Activated naive CD4-positive, alpha-beta T cell treated with anti-CD3 and anti-CD28 coated beads, Interleukin-2, amount 10 ng/mL, durations not matched to agents 7 days and 5 days (primary cell): ENCODE measurements around the gene SOCS3.
A peak's percentile ranks its signal among the peaks of the same experiment; 100 is the strongest.

ENCODE experiments used
- CTCF ChIA-PET: fragments of 350-600 bp; sonication (Branson Sonifier 250); formaldehyde crosslinking; loops from one replicate; lab custom pipeline; 2021; ENCODE audit warnings: antibody characterized with exemption; lab: Charles Lee
- DNase-seq: peaks from one replicate; pipeline ENCODE4 v3.0.0-alpha.2; 2020
- H3K27ac Mint-ChIP-seq: one replicate; pipeline ENCODE4 v1.8.0; 2021; ENCODE audit warnings: mild to moderate bottlenecking, moderate library complexity, mixed read lengths
- H3K27me3 Mint-ChIP-seq: one replicate; pipeline ENCODE4 v1.8.0; 2021; ENCODE audit warnings: mild to moderate bottlenecking, mixed read lengths
- H3K36me3 Mint-ChIP-seq: one replicate; pipeline ENCODE4 v1.8.0; 2021; ENCODE audit warnings: mixed read lengths
- H3K4me1 Mint-ChIP-seq: one replicate; pipeline ENCODE4 v1.8.0; 2021; ENCODE audit warnings: mixed read lengths
- H3K4me3 Mint-ChIP-seq: one replicate; pipeline ENCODE4 v1.8.0; 2021; ENCODE audit warnings: mild to moderate bottlenecking, moderate library complexity, mixed read lengths
- H3K9me3 Mint-ChIP-seq: one replicate; pipeline ENCODE4 v1.8.0; 2021; ENCODE audit warnings: mixed read lengths

SOCS3 gene

DNA sequence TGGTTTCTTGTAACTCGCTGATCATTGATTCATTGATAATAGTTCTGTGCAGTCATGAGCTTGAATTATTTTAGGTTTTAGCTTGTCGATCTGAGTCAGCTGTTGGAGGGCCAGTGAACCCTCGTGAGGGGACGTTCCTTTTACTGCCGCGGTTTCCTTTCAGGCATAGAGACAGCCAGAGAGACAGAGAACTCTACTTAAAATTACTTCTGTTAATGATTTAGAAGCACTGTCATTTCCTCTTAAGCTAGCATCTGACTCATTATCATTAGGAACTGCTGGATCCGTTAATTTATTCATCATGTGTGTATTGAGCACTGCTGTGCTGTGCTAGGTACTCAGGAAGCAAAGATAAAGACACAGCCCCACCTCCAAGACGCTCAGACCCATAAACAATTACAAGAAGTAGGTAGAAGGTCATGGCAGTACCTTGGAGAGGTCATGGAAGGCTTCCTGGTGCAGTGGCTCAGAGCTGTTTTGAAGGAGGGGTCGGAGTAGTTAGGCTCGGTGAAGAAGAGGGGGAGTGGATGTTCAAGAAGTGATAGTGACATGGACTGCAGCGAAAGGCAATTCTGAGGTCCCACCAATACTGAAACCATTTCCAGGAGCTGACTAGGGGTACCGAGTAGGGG lies 21.8 kb upstream of the SOCS3 start:
- peak; percentile 61 for DNase-seq
- no peaks in the 10 kb centered on the region for H3K27me3 Mint-ChIP-seq
- peak overlapping the region; percentile 65 for H3K4me3 Mint-ChIP-seq
- no peaks in the 10 kb centered on the region for H3K9me3 Mint-ChIP-seq
- H3K36me3 Mint-ChIP-seq: peaks cover 36% of the 10 kb centered on the region
- H3K27ac Mint-ChIP-seq: peak overlapping the region; percentile 85
- peaks cover 80% of the 10 kb centered on the region for H3K4me1 Mint-ChIP-seq
- CTCF ChIA-PET: interaction anchor here (0.7 to 1.8 kb wide), 6 partner anchors 18 to 264 kb away, joined by 3 to 5 read pairs (median 3); no protein-coding TSS in a partner anchor

GRCh38 chr17:78380370-78380769 lies 20.5 kb upstream of the SOCS3 start:
- no peaks in the 10 kb centered on the region for H3K27me3 Mint-ChIP-seq
- peak overlapping the region; percentile 93 for H3K4me3 Mint-ChIP-seq
- H3K36me3 Mint-ChIP-seq: peaks cover 30% of the 10 kb centered on the region
- DNase-seq: no peak
- H3K27ac Mint-ChIP-seq: peak overlapping the region; percentile 85
- CTCF ChIA-PET: interaction anchor here (0.7 to 0.8 kb wide), 2 partner anchors 15 to 122 kb away, joined by 3 read pairs; no protein-coding TSS in a partner anchor
- H3K4me1 Mint-ChIP-seq: peaks cover 66% of the 10 kb centered on the region
- H3K9me3 Mint-ChIP-seq: no peaks in the 10 kb centered on the region

- Mint-ChIP-seq H3K36me3 (peaks cover 24% of the 10 kb centered on the region), H3K4me1 (peaks cover 54% of the 10 kb centered on the region), H3K4me3 (peak overlapping the region; percentile 93), H3K27ac (peak overlapping the region; percentile 87), H3K27me3 (peaks cover 11% of the 10 kb centered on the region), H3K9me3 (no peaks in the 10 kb centered on the region)
- CTCF ChIA-PET: interaction anchor here (1.1 to 3.2 kb wide), 4 partner anchors 9 to 43 kb away, joined by 3 to 10 read pairs (median 4); partner anchors contain the start of gene SOCS3
- no peak for DNase-seq
These were observed 19.2 kb upstream of the SOCS3 start for GRCh38 chr17:78379131-78379491.

GRCh38 chr17:78378225-78379130 lies 18.6 kb upstream of the SOCS3 start, which contains the start of gene PGS1:
PGS1 (plus strand) TSS chr17:78378649; CDS start chr17:78378666, 17 bp downstream.
- peaks cover 47% of the 10 kb centered on the region for H3K4me1 Mint-ChIP-seq
- no peaks in the 10 kb centered on the region for H3K9me3 Mint-ChIP-seq
- H3K27me3 Mint-ChIP-seq: peaks cover 12% of the 10 kb centered on the region
- CTCF ChIA-PET: interaction anchor here (1.1 to 3.2 kb wide), 5 partner anchors 10 to 44 kb away, joined by 3 to 10 read pairs (median 4); partner anchors contain the start of gene SOCS3
- DNase-seq: peak; percentile 89
- peak within 1 kb of the TSS; percentile 93 for H3K4me3 Mint-ChIP-seq
- H3K36me3 Mint-ChIP-seq: peaks cover 24% of the 10 kb centered on the region
- H3K27ac Mint-ChIP-seq: peak within 1 kb of the TSS; percentile 87

- Mint-ChIP-seq H3K9me3 (no peaks in the 10 kb centered on the region), H3K36me3 (peaks cover 24% of the 10 kb centered on the region), H3K27ac (peak overlapping the region; percentile 75), H3K4me3 (peak overlapping the region; percentile 93), H3K4me1 (peaks cover 41% of the 10 kb centered on the region), H3K27me3 (peaks cover 13% of the 10 kb centered on the region)
- DNase-seq: no peak
- CTCF ChIA-PET: interaction anchor here (1.1 to 3.2 kb wide), 5 partner anchors 13 to 44 kb away, joined by 3 to 10 read pairs (median 5); partner anchors contain the start of gene SOCS3
These were observed 18.0 kb upstream of the SOCS3 start for GRCh38 chr17:78377858-78378224.

DNA sequence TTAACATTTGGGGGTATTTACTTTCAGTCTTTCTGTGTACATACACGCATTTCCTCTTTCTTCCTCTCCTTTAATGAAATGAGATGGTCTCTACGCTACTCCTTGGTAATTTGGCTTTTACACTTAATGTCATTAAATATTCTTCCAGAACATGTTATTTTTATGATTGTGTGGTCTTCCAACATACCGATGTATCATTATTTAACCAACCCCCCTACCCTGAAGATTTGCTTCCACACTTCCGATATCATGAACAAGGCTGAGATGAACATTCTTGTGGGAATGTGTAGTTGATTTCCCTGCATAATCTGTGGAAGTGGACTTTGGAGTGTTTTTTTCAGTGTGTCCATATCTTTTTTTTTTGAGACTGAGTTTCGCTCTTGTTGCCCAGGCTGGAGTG lies 16.3 kb upstream of the SOCS3 start:
- CTCF ChIA-PET: interaction anchor here (1.5 to 3.2 kb wide), 2 partner anchors 15 to 45 kb away, joined by 5 to 10 read pairs; partner anchors contain the start of gene SOCS3
- Mint-ChIP-seq H3K4me1 (peaks cover 26% of the 10 kb centered on the region), H3K27ac (no peak overlapping the region), H3K27me3 (peaks cover 19% of the 10 kb centered on the region), H3K4me3 (no peak overlapping the region), H3K36me3 (peaks cover 13% of the 10 kb centered on the region), H3K9me3 (no peaks in the 10 kb centered on the region)
- DNase-seq: no peak

DNA sequence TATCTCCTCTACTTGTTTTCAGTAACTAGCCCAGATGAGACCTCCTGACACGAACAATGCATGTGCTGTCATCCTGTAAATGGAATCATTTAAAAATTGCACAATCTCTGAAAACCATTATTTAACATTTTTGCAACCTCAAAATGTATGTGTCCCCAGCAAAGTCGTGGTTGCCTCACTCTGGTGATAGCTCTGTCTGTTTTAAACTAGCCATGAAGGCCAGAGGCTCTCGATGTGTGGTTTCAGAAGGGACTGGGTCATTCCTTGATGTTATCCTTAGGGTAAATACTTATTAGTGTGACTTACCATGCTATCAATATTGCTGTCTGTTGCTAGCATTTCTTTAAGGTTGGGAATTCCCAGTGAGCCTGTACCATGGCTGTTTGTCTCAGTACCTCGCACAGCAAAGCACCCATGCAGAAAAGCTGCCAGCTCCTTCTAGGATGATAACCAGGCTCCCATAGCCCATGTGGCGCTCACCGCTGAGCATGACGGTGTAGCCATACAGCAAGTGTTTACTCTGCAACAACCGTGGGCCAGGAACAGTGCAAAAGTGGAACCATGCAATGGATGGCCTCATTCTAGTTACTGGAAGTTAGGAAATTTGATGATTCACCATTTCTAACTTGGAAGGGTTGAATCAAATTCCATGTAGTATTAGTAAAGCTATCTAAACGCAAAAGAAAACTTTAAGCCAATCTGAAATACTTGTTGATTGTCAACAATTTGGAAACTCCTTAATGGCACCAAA lies 15.7 kb upstream of the SOCS3 start:
- no peak overlapping the region for H3K27ac Mint-ChIP-seq
- H3K36me3 Mint-ChIP-seq: peaks cover 11% of the 10 kb centered on the region
- H3K4me3 Mint-ChIP-seq: no peak overlapping the region
- H3K9me3 Mint-ChIP-seq: no peaks in the 10 kb centered on the region
- no peak for DNase-seq
- CTCF ChIA-PET: interaction anchor here (3.2 kb wide), 1 partner anchor 15 kb away, joined by 10 read pairs; the partner anchor contains the start of gene SOCS3
- H3K4me1 Mint-ChIP-seq: peaks cover 20% of the 10 kb centered on the region
- peaks cover 23% of the 10 kb centered on the region for H3K27me3 Mint-ChIP-seq

DNA sequence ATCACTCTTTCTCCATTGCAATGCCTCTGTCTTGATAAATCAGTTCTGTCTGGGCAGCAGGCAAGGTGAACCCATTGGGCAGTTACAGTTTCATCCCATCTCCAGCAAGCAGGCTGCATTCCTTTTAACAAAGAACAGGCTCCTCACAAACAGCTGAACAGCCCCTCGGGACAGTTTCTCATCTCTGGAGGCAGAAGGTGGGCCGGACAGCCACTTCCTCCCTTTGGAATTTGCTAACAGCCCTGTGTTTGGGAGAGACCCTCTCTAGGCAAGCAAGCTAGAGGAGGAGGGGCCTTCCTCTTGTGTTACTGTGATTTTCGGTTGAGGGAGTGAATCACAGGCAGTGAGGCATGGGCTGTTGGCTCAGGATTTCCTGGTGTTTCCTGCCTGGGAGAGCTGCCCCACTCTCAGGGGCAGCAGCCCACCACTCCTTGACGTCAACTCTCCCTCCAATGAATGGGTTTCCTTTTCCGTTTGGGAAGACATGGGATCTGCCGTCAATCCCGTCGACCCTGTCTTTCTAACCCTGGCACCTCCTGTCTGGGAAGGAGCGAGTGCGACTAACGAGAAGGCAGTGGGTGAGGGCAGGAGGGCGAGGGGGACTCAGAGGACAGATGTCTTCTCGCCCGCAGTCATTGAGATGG lies 14.9 kb upstream of the SOCS3 start:
- Mint-ChIP-seq H3K4me3 (no peak overlapping the region), H3K27ac (no peak overlapping the region), H3K27me3 (peaks cover 32% of the 10 kb centered on the region), H3K9me3 (no peaks in the 10 kb centered on the region), H3K36me3 (peaks cover 6% of the 10 kb centered on the region), H3K4me1 (peaks cover 13% of the 10 kb centered on the region)
- DNase-seq: no peak
- CTCF ChIA-PET: interaction anchor here (1.0 kb wide), 1 partner anchor 10 kb away, joined by 4 read pairs; no protein-coding TSS in a partner anchor

- peaks cover 4% of the 10 kb centered on the region for H3K36me3 Mint-ChIP-seq
- no peaks in the 10 kb centered on the region for H3K9me3 Mint-ChIP-seq
- DNase-seq: no peak
- peaks cover 35% of the 10 kb centered on the region for H3K27me3 Mint-ChIP-seq
- H3K4me1 Mint-ChIP-seq: peaks cover 9% of the 10 kb centered on the region
- no peak overlapping the region for H3K4me3 Mint-ChIP-seq
- H3K27ac Mint-ChIP-seq: no peak overlapping the region
- CTCF ChIA-PET: interaction anchor here (1.0 kb wide), 1 partner anchor 10 kb away, joined by 4 read pairs; no protein-coding TSS in a partner anchor
These were observed 14.3 kb upstream of the SOCS3 start for GRCh38 chr17:78374189-78374588.

- CTCF ChIA-PET: interaction anchor here (0.9 to 4.8 kb wide), 3 partner anchors 11 to 49 kb away, joined by 3 to 22 read pairs (median 5); no protein-coding TSS in a partner anchor
- no peaks in the 10 kb centered on the region for H3K36me3 Mint-ChIP-seq
- DNase-seq: no peak
- H3K27ac Mint-ChIP-seq: no peak overlapping the region
- H3K4me1 Mint-ChIP-seq: peaks cover 4% of the 10 kb centered on the region
- no peaks in the 10 kb centered on the region for H3K9me3 Mint-ChIP-seq
- H3K27me3 Mint-ChIP-seq: peaks cover 40% of the 10 kb centered on the region
- H3K4me3 Mint-ChIP-seq: no peak overlapping the region
These were observed 13.0 kb upstream of the SOCS3 start for GRCh38 chr17:78372841-78373240.

DNA sequence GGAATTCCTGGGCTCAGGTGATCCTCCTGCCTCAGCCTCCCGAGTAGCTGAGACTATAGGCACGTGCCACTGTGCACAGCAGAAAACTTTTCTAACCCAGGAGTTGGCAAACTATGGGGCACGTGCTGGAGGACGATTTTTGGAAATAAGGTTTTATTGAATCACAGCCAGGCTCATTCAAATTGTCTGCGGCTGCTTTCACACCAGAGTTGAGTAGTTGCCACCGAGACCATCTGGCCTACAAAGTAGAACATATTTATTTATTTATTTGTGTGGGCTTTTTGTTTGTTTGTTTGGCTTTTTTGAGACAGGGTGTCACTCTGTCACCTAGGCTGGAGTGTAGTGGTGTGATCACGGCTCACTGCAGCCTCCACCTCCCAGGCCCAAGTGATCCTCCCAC lies 11.2 kb upstream of the SOCS3 start:
- H3K4me3 Mint-ChIP-seq: no peak overlapping the region
- no peak overlapping the region for H3K27ac Mint-ChIP-seq
- no peaks in the 10 kb centered on the region for H3K4me1 Mint-ChIP-seq
- no peaks in the 10 kb centered on the region for H3K36me3 Mint-ChIP-seq
- H3K9me3 Mint-ChIP-seq: no peaks in the 10 kb centered on the region
- no peak for DNase-seq
- H3K27me3 Mint-ChIP-seq: peaks cover 55% of the 10 kb centered on the region
- CTCF ChIA-PET: interaction anchor here (4.8 kb wide), 1 partner anchor 9 kb away, joined by 22 read pairs; no protein-coding TSS in a partner anchor

DNA sequence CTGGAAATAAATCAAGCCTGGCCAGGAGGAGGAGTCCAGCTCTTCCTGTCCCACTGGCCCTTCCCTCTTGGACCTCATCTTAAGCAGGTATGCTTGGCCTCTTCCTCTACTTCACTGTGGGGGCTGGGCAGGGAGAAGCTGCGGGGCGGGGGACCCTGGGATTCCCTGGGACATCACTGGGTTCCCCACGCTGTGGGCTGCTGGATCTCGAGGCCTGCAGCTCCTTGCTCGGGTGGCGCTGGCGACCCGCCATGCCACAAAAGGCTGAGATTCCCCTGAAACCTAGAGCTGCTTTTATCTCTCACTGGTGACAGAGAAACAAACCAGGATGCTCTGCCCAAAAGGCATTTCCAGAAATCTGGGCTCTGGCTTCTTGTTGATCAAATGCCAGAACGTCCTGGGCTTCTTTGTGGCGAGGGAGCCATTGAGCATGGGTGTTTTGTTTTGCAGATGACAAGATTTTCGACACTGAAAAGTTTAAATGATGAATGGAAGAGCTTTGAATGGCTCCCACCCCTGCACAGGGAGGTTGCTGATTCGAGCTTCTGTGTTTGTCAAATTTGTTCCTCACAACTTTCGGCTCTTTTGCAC lies 10.0 kb upstream of the SOCS3 start:
- H3K36me3 Mint-ChIP-seq: no peaks in the 10 kb centered on the region
- CTCF ChIA-PET: interaction anchor here (1.0 to 4.8 kb wide), 3 partner anchors 8 to 52 kb away, joined by 3 to 22 read pairs (median 3); no protein-coding TSS in a partner anchor

More for the DNA sequence above, 10.0 kb upstream of the SOCS3 start:
- Mint-ChIP-seq H3K27me3 (peaks cover 63% of the 10 kb centered on the region), H3K9me3 (no peaks in the 10 kb centered on the region), H3K4me3 (no peak overlapping the region), H3K27ac (no peak overlapping the region), H3K4me1 (peaks cover 3% of the 10 kb centered on the region)
- DNase-seq: no peak
